ENCODE measurements around the gene ZAR1L.

The ZAR1L gene

DNA sequence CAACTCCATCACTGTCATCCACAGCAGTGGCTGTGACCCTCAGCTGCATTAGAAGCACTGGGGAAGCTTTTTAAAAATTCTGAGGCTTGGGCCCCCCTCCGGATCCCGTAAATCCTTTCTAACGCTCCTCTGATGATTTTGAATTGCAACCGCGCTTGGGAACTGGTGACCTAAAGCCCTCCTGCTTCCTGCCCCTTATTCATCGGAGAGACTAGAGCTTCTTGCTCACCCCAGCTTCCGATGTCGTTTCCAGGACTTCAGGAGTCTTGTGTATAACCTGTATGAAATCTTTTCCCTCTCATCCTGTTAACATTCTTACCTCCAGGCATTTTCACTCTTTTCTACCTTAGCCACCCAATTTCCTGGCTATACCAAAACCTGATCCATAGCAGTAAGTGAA lies 14.8 kb downstream of the ZAR1L start:
- DNase-seq: no peak

DNA sequence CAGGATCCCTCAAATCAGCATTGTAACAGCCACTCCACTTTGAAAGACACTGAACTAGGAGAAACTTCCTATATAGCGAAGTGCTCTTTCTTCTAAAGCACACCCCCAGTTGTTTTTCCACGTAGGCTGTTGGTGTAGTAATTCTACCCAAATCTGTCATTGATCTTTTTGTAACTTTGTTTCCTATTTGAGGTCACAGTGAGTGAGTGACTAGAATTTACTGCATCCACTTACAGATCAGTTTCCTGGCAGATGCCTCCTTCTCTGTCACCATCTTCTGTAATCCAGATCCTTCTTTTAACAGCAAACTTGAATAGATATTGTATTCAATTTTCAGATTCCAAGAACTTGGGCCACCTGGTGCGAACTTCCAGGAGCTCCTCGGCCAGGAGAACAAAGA lies 15.3 kb downstream of the ZAR1L start:
- DNase-seq: no peak

DNA sequence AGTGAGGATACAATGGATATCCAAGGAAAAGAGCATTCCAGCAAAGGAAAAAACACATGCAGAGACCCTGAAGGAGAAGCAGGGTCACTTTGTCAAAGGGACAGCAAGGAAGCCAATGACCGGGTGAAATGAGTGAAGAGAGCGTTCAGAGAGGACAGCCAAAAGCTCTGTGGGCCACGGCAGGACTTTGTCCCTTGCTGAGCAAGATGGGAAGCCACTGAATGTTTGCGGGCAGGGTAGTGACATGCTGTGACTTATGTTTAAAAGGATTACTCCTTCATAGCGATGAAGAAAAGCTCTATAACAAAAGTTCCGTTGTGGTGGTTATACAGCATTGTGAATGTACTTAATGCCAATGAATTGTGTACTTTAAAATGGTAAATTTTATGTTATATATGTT lies 16.5 kb downstream of the ZAR1L start:
- no peak for DNase-seq

DNA sequence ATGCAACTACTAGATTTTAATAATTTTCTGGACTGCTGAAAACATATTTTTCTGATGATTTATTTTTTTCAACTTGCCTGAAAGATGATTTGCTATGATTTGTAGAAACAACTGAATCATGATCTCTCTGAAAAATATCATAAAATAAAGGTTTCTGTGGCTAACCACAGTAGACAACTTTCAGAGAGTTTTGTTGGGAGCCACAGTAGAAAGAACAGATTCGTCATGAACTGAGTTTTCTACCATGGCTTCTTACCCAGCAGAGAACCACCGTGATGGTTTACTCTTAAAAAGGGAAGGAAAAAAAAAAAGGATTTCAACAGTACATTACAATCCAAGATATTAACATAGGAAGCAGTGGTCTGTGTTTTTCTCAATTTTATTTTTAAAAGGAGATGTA lies 18.0 kb downstream of the ZAR1L start:
- DNase-seq: no peak

DNA sequence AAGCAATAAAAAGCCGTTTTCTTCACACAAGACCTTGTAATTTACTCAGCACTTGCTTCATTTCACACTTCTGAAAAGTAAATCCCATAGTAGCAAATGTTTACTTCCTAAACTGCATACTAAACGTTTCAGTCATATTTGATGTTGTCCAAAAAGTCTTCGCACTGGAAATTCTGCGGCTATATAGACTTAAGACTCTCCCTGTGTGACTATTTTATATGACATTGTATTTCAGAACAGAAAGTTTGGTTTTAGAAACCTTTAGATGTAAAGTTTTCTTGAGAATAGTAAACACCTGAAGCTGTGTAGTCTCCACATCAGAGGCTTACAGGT lies 29.6 kb downstream of the ZAR1L start:
- DNase-seq: no peak

DNA sequence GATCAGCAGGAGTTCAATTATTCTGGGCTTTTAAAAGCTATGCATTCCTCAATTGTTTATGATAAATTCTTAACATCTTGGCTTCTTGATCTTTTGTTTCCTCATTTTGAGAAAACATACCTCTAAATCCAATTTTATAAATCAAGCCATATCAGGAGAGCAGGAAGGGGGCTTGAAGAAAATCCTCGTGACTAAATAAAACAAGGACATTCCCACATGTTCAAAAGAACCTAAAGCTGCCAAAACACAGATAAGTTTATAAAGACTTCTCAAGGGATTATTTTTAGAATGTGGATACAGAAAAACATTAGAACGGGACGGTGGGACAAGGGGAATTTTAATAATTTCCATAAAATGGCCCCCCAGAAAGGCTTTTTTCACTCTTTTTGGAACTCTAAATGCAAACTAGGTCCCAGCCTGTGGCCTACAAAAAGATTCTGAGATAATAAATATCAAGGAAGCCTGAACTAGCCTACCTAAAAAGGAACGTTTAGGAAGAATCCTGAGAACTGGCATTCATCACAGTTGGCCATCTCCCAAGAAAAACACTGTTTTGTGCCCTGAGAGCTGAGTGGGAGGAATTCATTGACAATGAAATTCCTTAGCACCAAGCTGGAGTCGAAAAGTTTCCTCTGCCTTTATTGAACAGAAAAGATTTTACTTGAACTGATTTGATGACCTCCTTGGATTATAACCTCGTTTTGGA lies 30.1 kb downstream of the ZAR1L start:
- no peak for DNase-seq

DNA sequence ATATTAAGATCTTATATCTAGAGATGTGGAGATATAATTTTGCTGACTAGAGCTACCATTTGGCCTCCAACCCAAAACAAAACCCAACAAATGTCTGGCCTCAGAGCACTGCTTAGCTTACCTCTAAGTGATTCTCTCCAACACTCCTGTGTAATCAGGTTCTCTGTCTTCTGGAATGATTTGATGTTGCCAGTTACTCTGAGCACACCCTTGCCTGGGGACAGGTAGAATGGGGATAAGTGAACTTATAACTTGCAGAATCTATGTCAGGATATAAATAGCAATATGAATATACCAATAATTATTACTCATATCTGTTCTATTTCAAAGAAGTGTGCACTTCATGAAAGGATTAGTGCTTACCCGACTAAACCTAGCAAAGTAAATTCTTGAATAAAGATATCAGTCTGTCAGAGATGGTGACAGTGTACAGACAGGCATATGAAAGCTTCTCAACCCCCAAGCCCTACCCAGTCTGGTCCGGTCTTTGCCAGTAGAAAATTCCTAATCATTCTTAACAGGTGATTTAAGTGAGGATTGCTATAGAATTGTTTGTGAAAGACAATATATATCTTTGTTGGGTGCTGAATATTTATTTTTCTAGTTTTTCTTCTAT lies 33.0 kb downstream of the ZAR1L start:
- DNase-seq: no peak

DNA sequence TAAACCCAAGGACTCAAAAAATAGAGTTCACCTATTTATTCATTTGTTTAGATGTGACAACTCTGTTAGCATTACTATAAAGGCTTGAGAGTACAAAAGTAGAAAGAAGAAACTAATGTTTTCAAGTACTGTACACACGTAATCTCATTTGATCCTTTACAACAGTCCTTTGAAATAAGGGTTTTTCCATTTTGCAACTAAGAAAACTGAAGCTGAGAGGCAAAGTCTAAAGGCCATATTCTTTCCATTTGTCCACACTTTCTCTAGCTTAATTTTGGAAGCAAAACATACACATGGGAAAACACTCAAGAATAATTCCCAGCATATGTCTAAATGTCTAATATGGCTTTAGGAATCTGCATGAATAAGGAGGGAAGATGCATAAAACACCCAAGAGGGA lies 34.1 kb downstream of the ZAR1L start:
- no peak for DNase-seq

DNA sequence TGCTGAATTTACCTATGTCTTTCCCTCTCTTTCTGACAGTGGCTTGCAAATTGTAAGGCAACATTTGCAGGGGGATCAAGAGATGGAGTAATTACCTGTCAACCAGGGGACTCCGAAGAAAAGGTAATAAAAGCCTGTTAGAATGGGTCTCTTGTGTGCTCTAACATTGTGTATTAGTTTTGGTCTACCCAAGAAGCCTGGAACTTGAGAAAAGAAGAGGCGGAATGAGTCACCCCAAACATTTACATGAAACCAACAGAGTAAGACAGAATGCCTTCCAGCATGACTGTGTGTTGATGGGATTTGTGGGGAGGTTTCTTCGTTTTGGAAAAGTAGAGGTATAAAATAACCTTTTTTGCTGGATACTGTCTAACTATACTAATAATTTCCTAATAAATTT lies 36.7 kb downstream of the ZAR1L start:
- DNase-seq: no peak

DNA sequence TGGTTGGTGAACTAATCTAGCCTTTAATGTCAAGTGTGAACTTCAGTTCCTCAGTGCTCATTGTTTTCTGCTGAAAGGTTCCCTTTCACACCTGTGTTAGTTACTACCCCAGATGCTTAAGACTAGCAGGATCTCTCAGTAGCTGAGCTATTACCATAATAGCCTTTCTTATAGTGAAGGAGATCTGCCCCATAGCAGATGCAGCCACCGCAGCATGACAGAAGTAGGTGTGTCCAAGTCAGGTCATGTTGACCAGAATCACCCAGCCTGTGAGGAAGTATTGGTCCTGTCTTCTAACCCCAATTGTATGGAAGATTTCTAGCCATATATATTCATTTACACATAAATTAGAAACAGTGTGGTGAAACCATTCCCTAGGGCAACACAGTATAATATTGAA lies 37.3 kb downstream of the ZAR1L start:
- no peak for DNase-seq

DNA sequence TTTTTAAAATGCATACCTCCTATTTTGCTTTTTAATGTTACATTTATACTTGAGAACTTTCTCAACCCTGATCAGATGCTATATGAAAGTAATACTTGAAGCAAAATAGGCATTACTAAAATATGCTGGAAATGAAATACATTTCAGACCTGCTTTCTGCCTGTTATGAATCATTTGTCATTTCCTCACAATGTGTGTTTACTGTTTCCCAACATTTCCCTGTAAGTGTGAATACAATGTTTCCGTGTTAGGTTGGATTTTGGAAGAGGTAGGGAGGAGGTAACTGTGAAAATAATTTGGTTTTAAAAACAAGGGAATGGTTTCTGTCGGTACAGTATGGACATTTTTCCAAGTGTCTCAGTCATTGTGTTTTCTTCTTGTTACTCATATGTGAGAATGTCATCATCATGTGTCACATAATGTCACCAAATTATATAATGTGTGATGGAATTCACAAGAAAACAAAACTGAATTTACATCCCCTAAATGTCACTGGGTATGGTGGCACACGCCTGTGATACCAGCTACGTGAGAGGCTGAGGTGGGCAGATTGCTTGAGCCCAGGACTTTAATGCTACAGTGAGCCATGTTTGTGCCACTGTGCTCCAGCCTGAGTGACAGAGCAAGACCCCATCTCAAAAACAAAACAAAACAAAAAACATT lies 43.0 kb downstream of the ZAR1L start:
- DNase-seq: no peak

DNA sequence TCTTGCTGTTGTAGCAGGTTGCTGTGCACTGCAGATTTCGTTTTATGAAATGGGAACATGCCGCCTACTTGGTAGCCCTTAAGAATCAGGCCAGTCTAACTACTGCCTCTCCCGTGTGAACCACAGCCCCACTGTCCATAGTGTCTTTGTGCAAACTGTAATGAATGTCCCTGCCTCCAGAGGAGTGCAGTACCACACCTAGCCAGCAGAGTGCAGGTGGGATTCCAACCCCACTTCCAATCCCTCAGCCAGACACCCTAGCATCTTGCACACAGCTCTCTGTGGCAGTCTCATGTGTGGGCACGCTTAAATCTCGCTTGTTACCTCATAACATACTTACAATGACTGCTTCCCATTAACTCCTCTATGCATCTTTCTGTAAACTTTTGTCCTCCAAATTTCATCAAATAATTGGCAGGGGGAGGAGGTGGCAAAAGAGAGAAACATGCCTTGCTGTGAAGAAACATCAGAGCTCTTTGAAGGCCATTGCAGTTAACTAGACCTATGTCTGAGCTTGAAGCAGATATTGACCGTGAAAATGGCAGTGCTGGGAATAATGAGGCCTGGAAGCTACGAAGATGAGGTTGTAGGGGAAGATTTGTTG lies 47.2 kb downstream of the ZAR1L start:
- no peak for DNase-seq

DNA sequence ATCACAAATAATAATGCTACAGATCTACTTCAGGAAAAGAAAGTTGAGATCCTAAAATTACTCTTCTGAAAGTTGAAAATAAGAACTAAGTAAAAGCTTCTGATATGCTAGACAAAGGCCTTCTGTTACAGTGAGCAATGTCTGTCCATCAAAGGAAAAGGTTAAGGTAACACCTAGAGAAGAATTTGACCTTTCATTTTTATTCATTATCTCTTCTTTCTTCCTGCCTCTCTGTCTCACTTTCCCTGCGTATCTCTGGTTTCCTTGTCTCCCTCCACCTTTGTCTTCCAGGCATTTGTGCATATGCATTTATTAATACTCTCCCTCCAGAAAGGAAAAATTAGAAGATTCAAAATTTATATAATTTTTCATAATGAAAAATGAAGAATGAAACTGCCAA lies 49.0 kb downstream of the ZAR1L start:
- no peak for DNase-seq

DNA sequence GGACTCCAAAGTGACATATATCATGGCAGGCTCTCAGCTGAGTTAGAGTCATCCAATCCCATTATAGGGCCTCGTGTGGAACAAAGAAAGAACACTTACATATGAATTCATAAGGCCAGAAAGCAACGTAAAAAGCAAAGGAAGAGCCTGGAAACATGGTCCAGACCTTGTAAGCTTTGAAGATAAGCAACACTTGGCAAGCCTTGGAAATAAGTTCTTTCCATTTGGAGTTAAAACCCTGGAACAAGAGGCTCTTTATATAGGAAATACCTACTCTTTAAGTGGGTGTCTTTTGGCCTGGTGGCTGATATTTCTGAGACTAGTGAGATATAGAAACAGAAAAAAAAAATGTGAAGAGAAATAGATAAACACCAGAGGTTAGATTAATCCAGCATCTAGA lies 49.4 kb downstream of the ZAR1L start:
- DNase-seq: no peak

DNA sequence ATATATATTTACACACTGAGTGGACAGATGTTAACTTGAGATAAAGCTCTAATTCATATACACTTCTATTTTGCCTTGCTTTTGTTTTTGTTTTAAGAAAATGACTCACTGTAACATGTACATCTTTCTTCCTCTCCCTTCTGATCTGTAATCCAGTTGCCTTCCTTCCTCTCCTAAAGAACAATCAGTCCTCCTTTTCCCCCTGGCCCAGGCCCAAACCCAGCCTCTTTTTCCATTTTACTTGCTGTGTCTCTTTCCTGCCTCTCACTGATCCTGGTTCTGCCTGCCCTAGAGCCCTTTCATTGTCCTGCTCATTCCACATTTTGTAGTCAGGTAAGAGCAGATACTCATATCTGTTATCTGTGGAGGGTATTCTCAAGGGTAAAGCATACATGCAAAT lies 50.8 kb downstream of the ZAR1L start:
- DNase-seq: no peak

DNA sequence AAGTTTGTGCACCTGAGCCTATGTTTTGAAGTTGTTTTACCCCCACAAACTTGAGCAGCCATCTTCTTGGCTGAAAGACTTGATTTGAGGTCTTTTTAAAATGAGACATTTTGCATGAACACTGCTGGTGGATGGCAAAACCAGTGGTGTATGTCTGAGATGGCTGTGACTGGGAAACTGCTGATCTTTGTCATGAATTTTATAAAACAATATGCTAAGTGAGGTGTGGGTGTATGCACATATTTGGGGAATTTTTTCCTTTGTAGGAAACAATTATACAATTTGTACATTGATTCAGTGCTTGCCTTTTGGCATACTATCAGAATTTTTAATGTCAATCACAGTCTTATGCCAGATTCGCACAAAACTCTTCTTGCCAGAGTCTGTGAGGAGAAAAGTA lies 52.5 kb downstream of the ZAR1L start:
- no peak for DNase-seq

DNA sequence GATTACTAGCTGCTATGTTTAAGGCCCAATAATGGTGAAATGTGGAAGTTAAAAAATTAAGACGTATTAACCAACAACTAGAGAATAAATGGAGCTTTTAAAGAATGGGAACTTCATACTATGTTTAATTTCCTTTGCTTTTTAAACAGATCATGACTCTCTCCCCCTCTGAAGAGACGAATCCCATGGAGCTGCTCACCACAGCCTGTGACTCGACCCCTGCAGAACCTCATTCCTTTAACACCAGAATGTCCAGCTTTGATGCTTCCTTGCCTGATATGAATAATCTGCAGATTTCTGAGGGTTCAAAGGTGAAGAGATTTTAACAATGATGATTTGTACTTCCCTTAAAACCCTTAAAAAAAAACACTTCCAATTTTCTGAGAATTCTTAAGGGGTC lies 53.0 kb downstream of the ZAR1L start:
- DNase-seq: no peak

DNA sequence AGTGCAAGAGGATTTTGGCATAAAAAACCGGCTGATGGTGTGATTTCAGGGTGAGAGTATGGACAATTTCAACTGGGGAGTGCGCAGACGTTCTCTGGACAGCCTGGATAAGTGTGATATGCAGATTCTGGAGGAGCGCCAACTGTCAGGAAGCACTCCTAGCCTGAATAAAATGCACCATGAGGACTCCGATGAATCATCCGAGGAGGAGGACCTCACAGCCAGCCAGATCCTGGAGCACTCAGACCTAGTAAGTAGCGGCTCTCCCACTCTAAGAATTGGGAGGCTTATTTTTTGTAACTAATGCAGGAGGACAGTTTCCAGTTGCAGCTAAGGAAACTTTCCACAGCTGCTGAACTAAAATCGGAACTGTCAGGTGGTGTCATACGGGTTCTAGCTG lies 53.6 kb downstream of the ZAR1L start:
- no peak for DNase-seq

DNA sequence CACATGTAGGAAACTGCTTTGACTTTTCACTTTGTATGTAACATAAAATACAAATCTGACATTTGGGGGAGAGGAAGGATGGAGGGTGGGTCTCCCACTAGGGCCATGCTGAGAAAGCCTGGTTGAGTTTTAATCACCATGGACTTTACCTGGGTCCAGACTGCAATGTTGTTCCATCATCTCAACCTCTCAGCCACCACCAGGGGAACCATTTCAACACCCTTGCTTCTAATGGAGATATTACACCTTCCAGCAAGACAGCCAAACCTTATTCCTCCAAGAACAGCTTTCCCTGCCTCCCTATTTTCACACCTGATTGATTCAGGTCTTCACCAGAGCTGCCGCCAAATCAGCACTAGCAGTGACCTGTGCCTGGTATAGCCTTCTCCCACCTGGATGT lies 56.0 kb downstream of the ZAR1L start:
- DNase-seq: no peak

DNA sequence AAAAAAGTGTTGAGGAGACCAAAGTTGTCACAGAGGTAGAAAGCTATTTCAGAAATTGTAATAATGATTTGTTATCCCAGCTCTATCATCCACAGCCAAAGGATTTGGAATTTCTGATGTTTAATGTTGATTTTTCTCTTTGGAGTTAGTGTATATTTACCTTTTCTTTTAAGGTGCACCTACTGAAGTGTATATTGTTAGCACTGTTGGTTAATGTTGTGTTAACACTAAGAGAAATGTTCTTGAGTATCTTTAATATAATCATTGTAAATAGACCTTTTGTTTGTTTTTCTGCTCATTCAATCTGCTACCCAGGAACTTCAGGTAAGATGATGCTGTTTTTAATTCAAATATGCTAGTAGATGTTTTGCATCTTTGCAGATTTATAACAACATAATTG lies 57.5 kb downstream of the ZAR1L start:
- no peak for DNase-seq

DNA sequence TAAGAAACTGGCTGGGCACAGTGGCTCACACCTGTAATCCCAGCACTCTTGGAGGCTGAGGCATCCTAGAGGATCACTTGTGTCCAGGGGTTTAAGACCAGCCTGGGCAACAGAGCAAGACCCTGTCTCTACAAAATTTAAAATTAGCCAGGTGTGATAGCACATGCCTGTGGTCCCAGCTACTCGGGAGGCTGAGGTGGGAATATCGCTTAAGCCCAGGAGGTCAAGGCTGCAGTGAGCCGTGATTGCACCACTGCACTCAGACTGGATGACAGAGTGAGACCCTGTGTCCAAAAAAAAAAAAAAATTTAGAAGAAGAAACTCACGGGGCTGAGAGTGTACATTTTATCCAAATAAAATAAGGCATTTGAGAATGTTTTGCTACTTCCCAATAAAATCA lies 58.9 kb downstream of the ZAR1L start:
- DNase-seq: no peak

DNA sequence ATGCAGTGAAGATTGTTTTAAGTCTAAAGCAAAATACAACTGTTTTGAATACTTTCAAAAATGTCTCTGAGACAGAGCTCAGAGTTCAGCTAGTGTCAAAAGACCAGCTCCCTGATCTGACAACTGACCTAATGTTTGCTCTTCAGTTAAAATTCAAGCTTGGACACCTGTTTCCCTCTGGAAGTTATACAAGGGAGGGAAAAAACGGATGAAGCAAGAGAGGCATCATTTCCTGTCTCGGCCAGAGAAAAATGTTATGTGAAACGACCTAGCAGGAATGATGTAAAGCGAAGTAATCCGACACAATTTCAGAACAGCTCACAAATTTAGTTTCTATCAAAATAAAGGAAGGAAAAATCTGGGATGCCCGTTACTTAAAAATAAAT lies 59.4 kb downstream of the ZAR1L start:
- no peak for DNase-seq

DNA sequence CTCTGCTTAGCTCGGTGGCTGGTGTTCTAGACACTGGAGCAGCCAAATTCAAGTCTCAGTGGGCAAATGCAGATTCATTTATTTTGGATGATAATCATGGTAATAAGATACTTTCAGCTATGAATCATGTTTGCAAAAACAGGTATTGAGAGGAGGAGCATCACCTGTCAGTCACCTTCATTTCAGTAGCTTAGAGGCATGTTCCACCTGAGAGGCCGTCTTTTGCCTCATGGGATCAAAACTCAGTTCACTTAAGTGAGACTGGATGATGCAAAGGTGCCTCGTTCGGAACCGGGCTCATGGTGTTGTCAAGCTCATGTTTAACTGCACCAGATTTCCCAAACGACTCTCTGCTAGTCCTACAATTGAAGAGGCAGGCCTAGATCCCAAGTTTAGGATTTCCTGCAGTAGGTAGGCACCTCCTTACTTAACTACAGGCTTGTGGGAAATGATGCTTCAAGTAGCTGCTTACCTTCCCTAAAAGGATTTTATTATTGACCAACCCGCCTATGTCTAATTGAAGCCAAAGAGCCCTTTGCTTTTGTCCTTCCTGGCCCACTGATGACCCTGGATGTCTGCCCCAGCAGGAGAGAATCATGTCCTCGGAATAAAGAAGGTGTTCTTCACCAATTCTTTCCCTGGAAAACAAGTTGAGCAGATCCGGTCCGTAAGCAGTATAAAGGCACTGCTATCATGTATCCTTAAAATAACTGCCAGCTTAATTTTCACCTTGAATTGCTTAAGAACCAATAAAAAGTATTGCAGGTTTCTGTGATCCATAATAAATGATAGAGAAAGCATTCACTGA lies 60.0 kb downstream of the ZAR1L start:
- DNase-seq: no peak

DNA sequence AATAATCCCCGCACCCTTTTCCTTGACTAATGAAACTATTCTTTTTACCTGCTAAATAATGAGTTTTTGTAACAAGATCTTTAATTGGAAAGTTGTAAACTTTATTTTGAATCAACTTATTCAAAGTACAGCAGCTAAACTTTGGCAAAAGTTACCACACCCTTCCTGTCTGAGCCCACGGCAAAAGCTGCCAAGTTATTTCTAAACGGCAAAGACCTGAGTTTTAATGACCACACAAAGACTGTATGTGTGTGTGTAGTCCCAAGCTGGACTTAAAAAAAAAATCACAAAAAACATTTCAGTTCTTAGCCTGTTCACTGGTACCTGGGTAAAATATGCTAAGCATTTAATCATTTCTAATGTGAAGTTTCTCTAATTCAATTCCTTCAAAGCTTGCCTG lies 60.7 kb downstream of the ZAR1L start:
- DNase-seq: no peak
